ENCODE results near the gene SNAP29. TPM values are rescaled to one million over a fixed set of nuclear protein-coding genes. Genes with fewer than 3 reads are reported as not detected.

SNAP29 gene
- total RNA-seq, 3 donors from 2014 or later = 32.2 to 33.8 (median 32.5) TPM

DNA sequence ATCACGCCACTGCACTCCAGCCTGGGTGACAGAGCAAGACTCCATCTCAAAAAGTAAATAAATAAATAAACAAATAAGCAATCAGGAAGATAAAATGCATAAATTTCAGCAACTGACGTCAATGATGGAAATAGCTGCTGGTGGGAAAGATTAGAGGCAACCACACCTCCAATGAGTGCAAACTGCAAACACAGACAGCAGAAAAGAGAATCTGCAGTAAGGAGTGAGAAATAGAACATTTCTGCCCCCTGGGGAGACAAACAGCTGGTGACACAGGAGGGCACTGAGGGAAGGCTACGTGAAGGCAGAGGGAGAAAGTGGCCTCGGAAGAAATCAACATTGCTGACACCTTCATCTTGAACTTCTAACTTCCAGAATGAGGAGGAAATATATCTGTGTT, 6.7 kb upstream of the SNAP29 start:
- H3K4me1 ChIP-seq (ENCODE audit: low read depth) = peaks cover 7% of the 10 kb centered on the region
- DNase-seq = no peak
- no peak overlapping the region for H3K4me3 ChIP-seq
- H3K9me3 ChIP-seq = no peaks in the 10 kb centered on the region
- no peaks in the 10 kb centered on the region for H3K36me3 ChIP-seq (ENCODE audit: low read depth)
- TF ChIP-seq, protein P1, sequence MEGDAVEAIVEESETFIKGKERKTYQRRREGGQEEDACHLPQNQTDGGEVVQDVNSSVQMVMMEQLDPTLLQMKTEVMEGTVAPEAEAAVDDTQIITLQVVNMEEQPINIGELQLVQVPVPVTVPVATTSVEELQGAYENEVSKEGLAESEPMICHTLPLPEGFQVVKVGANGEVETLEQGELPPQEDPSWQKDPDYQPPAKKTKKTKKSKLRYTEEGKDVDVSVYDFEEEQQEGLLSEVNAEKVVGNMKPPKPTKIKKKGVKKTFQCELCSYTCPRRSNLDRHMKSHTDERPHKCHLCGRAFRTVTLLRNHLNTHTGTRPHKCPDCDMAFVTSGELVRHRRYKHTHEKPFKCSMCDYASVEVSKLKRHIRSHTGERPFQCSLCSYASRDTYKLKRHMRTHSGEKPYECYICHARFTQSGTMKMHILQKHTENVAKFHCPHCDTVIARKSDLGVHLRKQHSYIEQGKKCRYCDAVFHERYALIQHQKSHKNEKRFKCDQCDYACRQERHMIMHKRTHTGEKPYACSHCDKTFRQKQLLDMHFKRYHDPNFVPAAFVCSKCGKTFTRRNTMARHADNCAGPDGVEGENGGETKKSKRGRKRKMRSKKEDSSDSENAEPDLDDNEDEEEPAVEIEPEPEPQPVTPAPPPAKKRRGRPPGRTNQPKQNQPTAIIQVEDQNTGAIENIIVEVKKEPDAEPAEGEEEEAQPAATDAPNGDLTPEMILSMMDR (IDR thresholded peaks at IDR 0.05) = no peak
- intact Hi-C loops (cut with DNase I, micrococcal nuclease) = no loop called here
- ATAC-seq = no peak

DNA sequence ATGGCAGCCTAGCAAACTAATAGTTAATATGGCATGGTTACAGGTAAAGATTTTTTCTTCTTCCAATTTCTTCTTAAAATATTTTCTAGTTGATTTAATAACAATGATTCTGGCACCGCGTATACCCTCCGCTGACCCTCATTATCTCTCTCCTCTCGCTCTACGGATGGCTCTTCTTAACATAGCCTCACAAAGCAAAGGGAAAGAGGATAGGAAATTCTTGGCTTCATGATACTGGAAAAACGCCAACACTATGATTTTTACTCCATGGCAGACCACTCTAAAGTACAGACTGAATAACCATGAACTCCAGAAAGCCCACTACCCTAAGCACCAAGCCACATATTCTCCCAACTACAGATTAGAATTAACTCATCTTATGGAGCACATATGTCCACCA, 6.3 kb upstream of the SNAP29 start:
- H3K4me3 ChIP-seq = no peak overlapping the region
- no peaks in the 10 kb centered on the region for H3K36me3 ChIP-seq (ENCODE audit: low read depth)
- H3K9me3 ChIP-seq = no peaks in the 10 kb centered on the region
- DNase-seq (no peak), ATAC-seq (no peak)
- TF ChIP-seq, protein P1 (IDR thresholded peaks at IDR 0.05) = no peak
- H3K4me1 ChIP-seq (ENCODE audit: low read depth) = peaks cover 11% of the 10 kb centered on the region
- intact Hi-C loops (cut with DNase I, micrococcal nuclease) = no loop called here

DNA sequence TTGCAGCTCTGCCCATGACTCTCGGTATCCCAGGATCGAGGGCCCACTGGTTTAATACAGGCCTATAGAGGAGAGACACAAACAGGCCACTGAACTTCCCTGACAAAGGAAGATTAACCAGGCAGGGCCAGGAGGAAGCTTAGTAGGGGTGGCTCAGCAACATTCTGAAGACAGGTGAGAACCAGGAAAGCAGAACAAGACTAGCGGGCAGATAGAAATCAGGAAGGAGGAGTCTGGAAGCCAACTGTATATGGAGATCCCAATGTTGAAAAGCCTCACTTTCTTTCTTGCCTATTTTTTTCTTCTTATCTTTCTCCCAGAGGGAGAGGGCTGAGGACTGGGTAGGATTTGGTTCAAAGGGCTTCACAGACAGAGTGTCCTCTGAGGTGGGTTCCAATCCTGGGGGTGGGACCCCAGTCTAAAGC, 5.6 kb upstream of the SNAP29 start:
- Histone ChIP-seq H3K4me3 (no peak overlapping the region), H3K36me3 (ENCODE audit: low read depth) (no peaks in the 10 kb centered on the region), H3K4me1 (ENCODE audit: low read depth) (peaks cover 14% of the 10 kb centered on the region), H3K9me3 (no peaks in the 10 kb centered on the region)
- DNase-seq = no peak
- intact Hi-C loops (cut with DNase I, micrococcal nuclease) = no loop called here
- no peak for ATAC-seq
- TF ChIP-seq, protein P1 (IDR thresholded peaks at IDR 0.05) = no peak

DNA sequence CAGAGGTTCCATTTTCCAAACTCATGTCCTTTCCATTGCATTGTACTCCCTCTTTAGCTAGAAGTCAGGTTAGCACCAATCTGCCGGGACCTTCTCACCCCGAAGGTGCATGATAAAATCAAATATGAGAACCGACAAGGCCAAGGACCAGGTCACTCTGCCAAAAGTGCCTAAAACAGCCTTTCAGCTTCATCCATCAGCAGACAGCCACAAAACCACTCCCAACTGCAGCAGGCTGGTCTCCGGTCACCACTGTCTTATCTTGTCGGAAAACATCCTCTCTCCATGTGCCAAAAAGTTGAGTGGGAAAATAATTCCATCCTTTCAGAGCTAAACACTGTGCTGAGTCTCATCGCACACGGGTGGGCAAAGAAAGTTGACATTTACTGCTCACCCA, 1.6 kb upstream of the SNAP29 start:
- Histone ChIP-seq H3K4me1 (ENCODE audit: low read depth) (peaks cover 24% of the 10 kb centered on the region), H3K9me3 (no peaks in the 10 kb centered on the region), H3K4me3 (no peak overlapping the region), H3K36me3 (ENCODE audit: low read depth) (no peaks in the 10 kb centered on the region)
- no peak for DNase-seq
- ATAC-seq = no peak
- intact Hi-C loops (cut with DNase I, micrococcal nuclease) = no loop called here
- TF ChIP-seq, protein P1 (IDR thresholded peaks at IDR 0.05) = no peak

DNA sequence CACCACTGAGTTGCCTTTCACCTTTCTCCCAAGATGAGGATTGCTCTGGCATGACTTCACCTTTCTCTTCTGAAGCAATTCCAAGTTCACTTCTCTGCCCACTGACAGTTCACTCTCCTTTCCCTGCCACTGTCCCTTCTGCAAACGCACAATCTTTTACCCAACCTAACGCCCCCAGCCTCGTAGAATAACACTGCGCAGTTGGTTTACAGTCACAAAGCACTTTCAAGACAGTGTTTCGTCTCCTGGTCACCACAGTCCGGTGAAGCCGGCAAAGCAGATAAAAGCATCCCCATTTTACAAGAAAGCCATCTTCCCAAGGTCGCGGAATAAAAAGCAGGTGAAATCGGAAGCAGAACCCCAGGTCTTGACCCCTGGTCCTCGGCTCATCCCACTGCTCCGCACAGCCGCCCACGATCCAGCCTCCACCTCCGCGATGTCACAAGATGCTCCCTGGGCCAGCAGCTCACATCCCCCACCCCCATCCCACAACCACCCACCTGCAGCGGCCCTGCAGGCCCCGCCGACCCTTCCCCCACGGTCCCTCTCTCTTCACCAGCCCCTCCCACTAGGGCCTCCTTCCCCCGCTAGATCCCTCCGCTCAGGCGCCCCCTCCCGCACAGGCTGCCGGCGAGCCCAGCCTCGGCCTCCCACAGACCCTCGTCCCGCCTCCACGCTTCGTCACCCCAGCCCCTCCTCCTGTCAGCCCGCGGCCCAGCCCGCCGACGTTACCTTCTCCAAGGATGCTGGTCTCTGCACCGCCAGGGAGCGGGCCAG, 781 bp upstream of the SNAP29 start:
- ATAC-seq (peak; percentile 66), DNase-seq (peak; percentile 76 to 91 (median 89))
- Histone ChIP-seq H3K36me3 (ENCODE audit: low read depth) (no peaks in the 10 kb centered on the region), H3K4me3 (peak overlapping the region; percentile 70), H3K4me1 (ENCODE audit: low read depth) (peaks cover 27% of the 10 kb centered on the region), H3K9me3 (no peaks in the 10 kb centered on the region)
- TF ChIP-seq, protein P1 (IDR thresholded peaks at IDR 0.05) = no peak
- intact Hi-C loops (cut with DNase I, micrococcal nuclease) = no loop called here
